Fibroblast of lung (primary cell): Measurements from ENCODE around the gene PXN. TPM values are rescaled to one million over a fixed set of nuclear protein-coding genes. Genes with fewer than 3 reads are reported as not detected.
"Not testable (repeated sequence)": the region's sequence is repeated elsewhere in the genome, so short reads cannot be mapped to it uniquely, and the experiment has no call there.

Source experiments
- DNase-seq, 2 donors: peaks; one replicate each; pipeline versions ENCODE4 v3.0.0 to v3.0.0-alpha.2; 2010; ENCODE audit warnings: low read depth in 2 of 2
- H2AFZ ChIP-seq: 2 replicates; pipeline ENCODE4 v1.5.1; 2012; ENCODE audit warnings: low read length, control low read depth, inconsistent platforms
- H3K27ac ChIP-seq: 2 replicates; pipeline ENCODE4 v1.5.1; 2011; ENCODE audit warnings: low read length, control low read depth; ENCODE audit not compliant: insufficient read depth
- H3K27me3 ChIP-seq: 2 replicates; pipeline ENCODE4 v1.5.1; 2011; ENCODE audit warnings: mild to moderate bottlenecking, low read length; ENCODE audit not compliant: control insufficient read depth, insufficient read depth
- H3K36me3 ChIP-seq: 2 replicates; pipeline ENCODE4 v1.5.1; 2011; ENCODE audit warnings: low read length; ENCODE audit not compliant: control insufficient read depth, insufficient read depth
- H3K4me1 ChIP-seq: 2 replicates; pipeline ENCODE4 v1.5.1; 2011; ENCODE audit warnings: low read length; ENCODE audit not compliant: control insufficient read depth, insufficient read depth; ENCODE audit errors: extremely low read depth
- H3K4me2 ChIP-seq: 2 replicates; pipeline ENCODE4 v1.5.1; 2011; ENCODE audit warnings: low read length, control low read depth; ENCODE audit not compliant: insufficient read depth; ENCODE audit errors: extremely low read depth
- H3K4me3 ChIP-seq, 4 experiments: fragments of 200-600 bp in 1 of 4; sonication (generic) in 1 of 4; replicated peaks in 1 of 4; 2 replicates each; pipeline ENCODE4 v1.5.1; 2011 to 2016; ENCODE audit warnings: low read length in 4 of 4, low read depth in 3 of 4, mild to moderate bottlenecking in 3 of 4, control low read depth in 2 of 4, inconsistent platforms in 1 of 4, mixed read lengths in 1 of 4; ENCODE audit not compliant: insufficient read depth in 1 of 4; ENCODE audit errors: control extremely low read depth in 1 of 4
- H3K79me2 ChIP-seq: 2 replicates; pipeline ENCODE4 v1.5.1; 2012; ENCODE audit warnings: mild to moderate bottlenecking, low read length, inconsistent platforms; ENCODE audit not compliant: control insufficient read depth, insufficient read depth
- H3K9ac ChIP-seq: 2 replicates; pipeline ENCODE4 v1.5.1; 2011; ENCODE audit warnings: mild to moderate bottlenecking, low read length, control low read depth; ENCODE audit not compliant: insufficient read depth
- H3K9me3 ChIP-seq: 2 replicates; pipeline ENCODE4 v1.5.1; 2012; ENCODE audit warnings: low read depth, low read length; ENCODE audit not compliant: control insufficient read depth, insufficient read depth
- H4K20me1 ChIP-seq: 2 replicates; pipeline ENCODE4 v1.5.1; 2011; ENCODE audit warnings: low read length; ENCODE audit not compliant: control insufficient read depth, insufficient read depth; ENCODE audit errors: extremely low read depth
- EZH2 ChIP-seq: IDR thresholded peaks from 2 replicates; pipeline ENCODE4 v1.5.1; 2012; ENCODE audit warnings: low read length, control low read depth, mild to moderate bottlenecking; ENCODE audit errors: missing control alignments
- polyA plus RNA-seq, 2 donors: library from polyadenylated mRNA; depleted of rRNA in 1 of 2; stranded (reverse) in 1 of 2; unstranded in 1 of 2; fragments of >200 nt; gene quantifications; 2 replicates each; pipeline ENCODE4 v1.2.1, GENCODE V29; 2011 to 2012; ENCODE audit warnings: missing spikeins in 1 of 2
- total RNA-seq: library from RNA; depleted of rRNA; stranded (reverse); fragments of >200 nt; gene quantifications from 2 replicates; pipeline ENCODE4 v1.2.1, GENCODE V29; 2014
- TF ChIP-seq, protein P1 (sequence below), 2 donors: IDR thresholded peaks in 1 of 2; conservative IDR thresholded peaks in 1 of 2; 1 replicate in 1 of 2; 2 replicates in 1 of 2; pipeline ENCODE4 v1.5.1; 2011 to 2012; ENCODE audit warnings: low read length in 2 of 2, control low read depth in 1 of 2, inconsistent platforms in 1 of 2, low read depth in 1 of 2, mild to moderate bottlenecking in 1 of 2

The PXN gene
- total and polyA plus RNA-seq, 2 donors (not counting 1 experiment from before 2014, with no cell fraction given), result 21.5 to 31.4 TPM

DNA sequence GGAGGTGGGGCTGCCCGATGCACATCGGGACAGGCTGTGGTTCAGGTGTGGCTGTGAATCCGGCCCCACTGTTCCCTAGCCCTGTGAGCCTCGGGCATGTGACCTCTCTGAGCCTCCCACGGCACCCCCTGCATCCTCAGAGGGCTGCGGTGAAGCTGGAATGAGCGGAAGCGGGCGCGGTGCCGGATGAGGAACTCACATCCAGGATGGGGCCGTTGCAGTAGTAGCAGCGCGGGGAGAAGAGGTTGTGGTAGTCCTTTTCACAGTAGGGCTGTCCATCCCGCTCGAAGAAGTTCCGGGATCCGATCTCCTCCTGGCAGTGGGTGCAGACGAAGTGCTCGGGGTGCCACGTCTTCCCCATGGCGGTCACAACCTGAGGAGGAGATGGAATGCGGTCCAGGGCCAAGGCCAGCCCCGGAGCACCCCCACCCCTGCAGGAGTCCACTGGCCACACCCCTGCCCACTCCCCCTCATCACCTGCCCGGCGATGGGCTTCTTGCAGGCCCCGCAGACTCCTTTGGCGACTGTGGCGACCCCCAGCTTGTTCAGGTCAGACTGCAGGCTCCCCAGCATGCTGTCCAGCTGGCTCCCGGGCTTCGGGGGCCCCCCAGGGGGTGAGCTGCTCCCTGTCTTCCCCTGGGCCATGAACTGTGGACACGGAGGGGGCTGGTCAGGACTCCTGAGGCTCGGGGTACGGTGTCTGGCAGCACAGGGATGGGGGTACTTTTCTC lies 50.7 kb downstream of the PXN start:
- no peaks in the 10 kb centered on the region for H4K20me1 ChIP-seq
- no peaks in the 10 kb centered on the region for H3K79me2 ChIP-seq
- no peak overlapping the region for H3K4me3 ChIP-seq
- no peaks in the 10 kb centered on the region for H3K9me3 ChIP-seq
- H3K27me3 ChIP-seq, result no peaks in the 10 kb centered on the region
- DNase-seq, result no peak
- H3K36me3 ChIP-seq, result peaks cover 46% of the 10 kb centered on the region
- no peak overlapping the region for H3K4me2 ChIP-seq
- H3K4me1 ChIP-seq, result no peaks in the 10 kb centered on the region
- no peak overlapping the region for H2AFZ ChIP-seq
- no peak overlapping the region for H3K9ac ChIP-seq
- no peak for TF ChIP-seq EZH2
- TF ChIP-seq, protein P1, sequence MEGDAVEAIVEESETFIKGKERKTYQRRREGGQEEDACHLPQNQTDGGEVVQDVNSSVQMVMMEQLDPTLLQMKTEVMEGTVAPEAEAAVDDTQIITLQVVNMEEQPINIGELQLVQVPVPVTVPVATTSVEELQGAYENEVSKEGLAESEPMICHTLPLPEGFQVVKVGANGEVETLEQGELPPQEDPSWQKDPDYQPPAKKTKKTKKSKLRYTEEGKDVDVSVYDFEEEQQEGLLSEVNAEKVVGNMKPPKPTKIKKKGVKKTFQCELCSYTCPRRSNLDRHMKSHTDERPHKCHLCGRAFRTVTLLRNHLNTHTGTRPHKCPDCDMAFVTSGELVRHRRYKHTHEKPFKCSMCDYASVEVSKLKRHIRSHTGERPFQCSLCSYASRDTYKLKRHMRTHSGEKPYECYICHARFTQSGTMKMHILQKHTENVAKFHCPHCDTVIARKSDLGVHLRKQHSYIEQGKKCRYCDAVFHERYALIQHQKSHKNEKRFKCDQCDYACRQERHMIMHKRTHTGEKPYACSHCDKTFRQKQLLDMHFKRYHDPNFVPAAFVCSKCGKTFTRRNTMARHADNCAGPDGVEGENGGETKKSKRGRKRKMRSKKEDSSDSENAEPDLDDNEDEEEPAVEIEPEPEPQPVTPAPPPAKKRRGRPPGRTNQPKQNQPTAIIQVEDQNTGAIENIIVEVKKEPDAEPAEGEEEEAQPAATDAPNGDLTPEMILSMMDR (conservative IDR thresholded peaks at IDR 0.05 in 1 of 2, IDR thresholded peaks at IDR 0.05 in 1 of 2; ENCODE audit: low read depth in 1 of 2, low read length in 2 of 2), result no peak
- no peak overlapping the region for H3K27ac ChIP-seq

DNA sequence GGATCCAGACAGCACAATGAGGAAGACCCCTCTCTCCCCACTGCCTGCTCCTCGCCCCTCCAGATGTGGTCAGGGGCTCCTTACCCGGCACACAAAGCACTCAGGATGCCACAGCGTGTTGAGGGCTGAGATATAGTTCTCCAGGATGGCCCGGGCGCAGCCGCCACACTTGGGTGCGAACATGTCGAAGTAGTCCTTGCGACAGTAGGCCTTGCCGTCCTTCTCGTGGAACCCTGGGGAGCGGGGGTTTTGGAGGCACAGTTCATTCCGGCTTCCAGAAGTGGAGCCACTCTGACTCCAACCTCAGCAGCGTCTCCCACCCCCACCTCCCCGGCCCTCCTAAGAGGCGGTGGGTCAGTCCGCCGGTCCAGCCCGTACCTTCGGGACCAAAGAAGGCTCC lies 51.8 kb downstream of the PXN start:
- H3K27me3 ChIP-seq, result no peaks in the 10 kb centered on the region
- H3K36me3 ChIP-seq, result peaks cover 39% of the 10 kb centered on the region
- H3K4me1 ChIP-seq, result no peaks in the 10 kb centered on the region
- DNase-seq, result no peak
- no peak overlapping the region for H3K4me2 ChIP-seq
- no peaks in the 10 kb centered on the region for H4K20me1 ChIP-seq
- no peak for TF ChIP-seq EZH2
- TF ChIP-seq, protein P1 (conservative IDR thresholded peaks at IDR 0.05 in 1 of 2, IDR thresholded peaks at IDR 0.05 in 1 of 2; ENCODE audit: low read depth in 1 of 2, low read length in 2 of 2), result no peak
- no peaks in the 10 kb centered on the region for H3K79me2 ChIP-seq
- no peak overlapping the region for H3K9ac ChIP-seq
- no peaks in the 10 kb centered on the region for H3K9me3 ChIP-seq
- H3K4me3 ChIP-seq, result no peak overlapping the region
- H3K27ac ChIP-seq, result no peak overlapping the region
- H2AFZ ChIP-seq, result no peak overlapping the region

DNA sequence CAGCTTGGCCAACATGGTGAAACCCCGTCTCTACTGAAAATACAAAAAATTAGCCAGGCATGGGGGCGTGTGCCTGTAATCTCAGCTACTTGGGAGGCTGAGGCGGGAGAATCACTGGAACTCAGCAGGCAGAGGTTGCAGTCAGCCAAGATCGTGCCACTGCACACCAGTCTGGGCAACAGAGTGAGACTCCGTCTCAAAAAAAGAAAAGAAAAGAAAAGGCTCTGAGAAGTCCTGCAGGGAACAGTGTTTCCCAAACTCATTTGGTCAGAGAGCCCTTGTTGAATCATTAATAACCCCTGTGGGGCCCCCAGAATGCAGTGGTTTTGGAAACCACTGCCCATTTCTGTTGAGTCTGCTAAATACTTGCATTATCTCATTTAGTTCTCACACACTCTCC lies 52.3 kb downstream of the PXN start:
- not testable (repeated sequence) for H3K4me3 ChIP-seq, H3K4me1 ChIP-seq, H3K27me3 ChIP-seq, H3K4me2 ChIP-seq, H3K79me2 ChIP-seq, H4K20me1 ChIP-seq, H3K9me3 ChIP-seq, H3K27ac ChIP-seq, H3K9ac ChIP-seq, DNase-seq, H2AFZ ChIP-seq
- H3K36me3 ChIP-seq, result peaks cover 38% of the 10 kb centered on the region
